MCF 10A (cell line): ENCODE data around the gene TPBGL. TPM values are rescaled to one million over a fixed set of nuclear protein-coding genes. Genes with fewer than 3 reads are reported as not detected.

Experiments
- BruUV-seq: library from RNA; stranded (reverse); fragments of 400-500 nt; replicated peaks from 2 replicates; lab custom pipeline; 2021; lab: Mats Ljungman, UMichigan
- CTCF ChIA-PET: fragments of 300-600 bp; sonication (Branson Sonifier 250); formaldehyde crosslinking; extraction: SDS; loops from one replicate; lab custom pipeline; 2021; ENCODE audit warnings: antibody characterized with exemption, inconsistent platforms; lab: Yijun Ruan, JAX
- POLR2A ChIA-PET: fragments of 300-600, 350-650 bp; sonication (Branson Sonifier 250); formaldehyde crosslinking; extraction: SDS; loops from one replicate; lab custom pipeline; 2020; ENCODE audit warnings: antibody characterized with exemption, inconsistent platforms; lab: Yijun Ruan, JAX
- DNase-seq: peaks from one replicate; pipeline ENCODE4 v3.0.0-alpha.2; 2018; ENCODE audit not compliant: unreplicated experiment
- H3K27ac Mint-ChIP-seq: one replicate; pipeline ENCODE4 v1.8.0; 2022; ENCODE audit warnings: mild to moderate bottlenecking, low read depth, mixed read lengths; ENCODE audit not compliant: unreplicated experiment
- H3K27me3 Mint-ChIP-seq: one replicate; pipeline ENCODE4 v1.8.0; 2022; ENCODE audit warnings: mixed read lengths; ENCODE audit not compliant: insufficient read depth, unreplicated experiment
- H3K36me3 Mint-ChIP-seq: one replicate; pipeline ENCODE4 v1.8.0; 2022; ENCODE audit warnings: mild to moderate bottlenecking, moderate library complexity, mixed read lengths; ENCODE audit not compliant: insufficient read depth, unreplicated experiment
- H3K4me1 Mint-ChIP-seq: one replicate; pipeline ENCODE4 v1.8.0; 2022; ENCODE audit warnings: mixed read lengths; ENCODE audit not compliant: insufficient read depth, unreplicated experiment
- H3K4me3 Mint-ChIP-seq: one replicate; pipeline ENCODE4 v1.8.0; 2022; ENCODE audit warnings: mild to moderate bottlenecking, moderate library complexity, mixed read lengths; ENCODE audit not compliant: unreplicated experiment
- H3K9me3 Mint-ChIP-seq: one replicate; pipeline ENCODE4 v1.8.0; 2022; ENCODE audit warnings: mixed read lengths; ENCODE audit not compliant: unreplicated experiment
- intact Hi-C: fragments of 100-400 bp; cut with micrococcal nuclease; formaldehyde crosslinking; loops from 2 replicates; pipeline ENCODE4 v1.14.1; 2022
- total RNA-seq: library from RNA; stranded (reverse); gene quantifications from 2 replicates; pipeline ENCODE4 v1.2.3, GENCODE V29; 2022
- TF ChIP-seq, protein P1 (sequence below): fragments of 200-600 bp; IDR thresholded peaks from one replicate; pipeline ENCODE4 v1.8.0; 2022; ENCODE audit warnings: antibody characterized with exemption, mild to moderate bottlenecking; ENCODE audit not compliant: unreplicated experiment

Gene TPBGL
- total RNA-seq, 1 experiment from 2014 or later: not detected

GRCh38 chr11:75279273-75279672 is 38.7 kb downstream of the TPBGL start:
- no peaks in the 10 kb centered on the region for H3K27me3 Mint-ChIP-seq
- no TSS peak for BruUV-seq
- intact Hi-C loops: no loop called here
- no peak overlapping the region for H3K4me3 Mint-ChIP-seq
- ChIA-PET POLR2A (interaction anchor here (1.4 kb wide), 1 partner anchor 110 kb away, joined by 6 read pairs; no protein-coding TSS in a partner anchor), CTCF (interaction anchor here (0.5 to 21.4 kb wide), 33 partner anchors 8 to 1353 kb away, joined by 3 to 453 read pairs (median 6); no protein-coding TSS in a partner anchor)
- H3K36me3 Mint-ChIP-seq: no peaks in the 10 kb centered on the region
- H3K4me1 Mint-ChIP-seq: no peaks in the 10 kb centered on the region
- TF ChIP-seq, protein P1, sequence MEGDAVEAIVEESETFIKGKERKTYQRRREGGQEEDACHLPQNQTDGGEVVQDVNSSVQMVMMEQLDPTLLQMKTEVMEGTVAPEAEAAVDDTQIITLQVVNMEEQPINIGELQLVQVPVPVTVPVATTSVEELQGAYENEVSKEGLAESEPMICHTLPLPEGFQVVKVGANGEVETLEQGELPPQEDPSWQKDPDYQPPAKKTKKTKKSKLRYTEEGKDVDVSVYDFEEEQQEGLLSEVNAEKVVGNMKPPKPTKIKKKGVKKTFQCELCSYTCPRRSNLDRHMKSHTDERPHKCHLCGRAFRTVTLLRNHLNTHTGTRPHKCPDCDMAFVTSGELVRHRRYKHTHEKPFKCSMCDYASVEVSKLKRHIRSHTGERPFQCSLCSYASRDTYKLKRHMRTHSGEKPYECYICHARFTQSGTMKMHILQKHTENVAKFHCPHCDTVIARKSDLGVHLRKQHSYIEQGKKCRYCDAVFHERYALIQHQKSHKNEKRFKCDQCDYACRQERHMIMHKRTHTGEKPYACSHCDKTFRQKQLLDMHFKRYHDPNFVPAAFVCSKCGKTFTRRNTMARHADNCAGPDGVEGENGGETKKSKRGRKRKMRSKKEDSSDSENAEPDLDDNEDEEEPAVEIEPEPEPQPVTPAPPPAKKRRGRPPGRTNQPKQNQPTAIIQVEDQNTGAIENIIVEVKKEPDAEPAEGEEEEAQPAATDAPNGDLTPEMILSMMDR: no peak
- H3K9me3 Mint-ChIP-seq: no peaks in the 10 kb centered on the region
- H3K27ac Mint-ChIP-seq: no peak overlapping the region
- DNase-seq: no peak

GRCh38 chr11:75280227-75280701 is 39.7 kb downstream of the TPBGL start:
- Mint-ChIP-seq H3K36me3 (no peaks in the 10 kb centered on the region), H3K9me3 (no peaks in the 10 kb centered on the region), H3K4me1 (no peaks in the 10 kb centered on the region), H3K27ac (no peak overlapping the region), H3K4me3 (no peak overlapping the region), H3K27me3 (no peaks in the 10 kb centered on the region)
- DNase-seq: peak; percentile 70
- TF ChIP-seq, protein P1: peak; percentile 90
- no TSS peak for BruUV-seq
- intact Hi-C loops: loop anchor here (1.0 to 2.0 kb wide), 4 partner anchors 48 to 253 kb away; no protein-coding TSS in a partner anchor
- ChIA-PET CTCF (interaction anchor here (0.5 to 21.4 kb wide), 49 partner anchors 9 to 575 kb away, joined by 3 to 453 read pairs (median 5); partner anchors contain the start of gene KLHL35), POLR2A (interaction anchor here (1.1 to 1.4 kb wide), 2 partner anchors 104 to 109 kb away, joined by 3 to 6 read pairs; no protein-coding TSS in a partner anchor)

DNA sequence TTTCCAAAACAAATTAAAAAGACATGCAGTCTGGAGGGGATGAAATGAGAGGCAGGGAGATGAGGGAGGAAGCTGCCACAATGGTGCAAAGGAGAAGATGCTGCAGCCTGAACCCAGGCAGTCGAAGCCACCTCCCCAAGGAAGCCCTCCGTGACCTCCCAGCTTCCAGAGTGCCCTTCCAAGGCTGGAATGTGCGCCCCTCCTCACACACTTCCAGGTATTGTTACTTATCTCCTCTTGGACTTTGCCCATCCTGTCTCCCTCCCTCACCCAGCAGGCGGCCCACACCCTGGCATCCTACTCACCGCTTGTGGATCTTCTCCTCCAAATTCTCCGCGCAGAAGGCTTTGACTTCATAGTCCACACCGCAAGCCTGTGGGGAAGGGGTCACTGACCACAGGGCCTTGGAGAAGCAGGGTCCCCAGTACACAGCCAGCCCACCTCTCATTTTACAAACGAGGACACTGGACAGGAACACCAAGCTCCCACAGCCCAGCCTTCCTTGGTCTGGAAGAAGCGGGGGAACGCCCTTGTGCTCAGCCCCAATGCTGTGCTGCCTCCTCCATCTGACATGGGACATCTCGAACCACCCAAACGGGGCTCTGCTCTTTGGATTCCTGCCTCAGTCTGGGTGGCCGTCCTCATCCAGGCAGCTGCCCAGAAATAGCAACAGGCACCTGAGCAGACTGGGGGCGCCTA is 40.3 kb downstream of the TPBGL start:
- intact Hi-C loops: loop anchor here (1.0 to 2.0 kb wide), 4 partner anchors 47 to 252 kb away; no protein-coding TSS in a partner anchor

More for the DNA sequence above, 40.3 kb downstream of the TPBGL start:
- H3K36me3 Mint-ChIP-seq: no peaks in the 10 kb centered on the region
- TF ChIP-seq, protein P1: no peak
- BruUV-seq: no TSS peak
- CTCF ChIA-PET: interaction anchor here (0.5 to 21.4 kb wide), 32 partner anchors 10 to 576 kb away, joined by 3 to 453 read pairs (median 6); partner anchors contain the start of gene KLHL35
- no peaks in the 10 kb centered on the region for H3K9me3 Mint-ChIP-seq
- H3K27me3 Mint-ChIP-seq: no peaks in the 10 kb centered on the region
- H3K4me1 Mint-ChIP-seq: no peaks in the 10 kb centered on the region
- DNase-seq: no peak
- H3K27ac Mint-ChIP-seq: no peak overlapping the region
- H3K4me3 Mint-ChIP-seq: no peak overlapping the region
- POLR2A ChIA-PET: interaction anchor here (1.1 to 1.4 kb wide), 2 partner anchors 104 to 109 kb away, joined by 3 to 6 read pairs; no protein-coding TSS in a partner anchor
